Left cardiac atrium (tissue), 4 donors: ENCODE results near the gene DBNDD2. TPM values are rescaled to one million over a fixed set of nuclear protein-coding genes. Genes with fewer than 3 reads are reported as not detected.

Experiments
- ATAC-seq, 2 donors: fragments of 200-7000 bp; cut with Tn5 transposase; one replicate each; pipeline ENCODE4 v1.9.1; 2020; ENCODE audit warnings: mild to moderate bottlenecking in 2 of 2, moderate library complexity in 2 of 2
- DNase-seq: peaks from one replicate; pipeline ENCODE4 v3.0.0-alpha.2; 2020
- intact Hi-C, 2 donors: fragments of 100-400 bp; cut with DNase I; formaldehyde crosslinking; loops; one replicate each; pipeline versions ENCODE4 v1.14.1 to v1.15.1; 2022 to 2023
- long read RNA-seq: library from polyadenylated mRNA; unstranded; transcript quantifications from one replicate; pipeline ENCODE4 v2.0.0, GENCODE V29; 2021
- total RNA-seq, 2 donors: library from RNA; stranded (reverse); fragmentation: NEBNext Ultra II Directional; extraction: Animal tissue kit (Norgen Biotek cat#: 25700); gene quantifications; one replicate each; pipeline ENCODE4 v1.2.1, GENCODE V29; 2021
- donor health status: DM: no; HTN: yes; CAD: no.
- donor health status: DM: no; HTN: yes; CAD: no; lungs with severe emphysema.
- donor health status: DM: yes; HTN: yes; CAD: no.
- donor health status: Dilated cardiomyopathy.

The DBNDD2 gene
- total RNA-seq = 100 to 1,000 TPM; 177 to 200 TPM
- long read RNA-seq, transcript DBNDD2-202 (4 exons, 1,078 nt) = major isoform, 40 of 117 reads
- long read RNA-seq, transcript DBNDD2-204 (4 exons, 1,537 nt) = minor isoform, 31 of 117 reads
- long read RNA-seq, transcript DBNDD2-203 (3 exons, 1,417 nt) = minor isoform, 31 of 117 reads
- long read RNA-seq, partial matches to known transcripts = 0 of 117 reads
- long read RNA-seq, other reads (novel, unspliced or antisense) = 8 of 117 reads

GRCh38 chr20:45407783-45408645 lies at the start of gene DBNDD2:
Gene DBNDD2 (plus strand): TSS chr20:45408289. CDS start chr20:45408468, 179 bp downstream.
- DNase-seq = peak; percentile 54
- peak; percentile 18 to 48 for ATAC-seq
- intact Hi-C loops = loop anchor here in 1 of 2 donors (2.0 kb wide), 1 partner anchor 49 kb away; no protein-coding TSS in a partner anchor

GRCh38 chr20:45359069-45359405 lies 49.1 kb upstream of the DBNDD2 start:
- intact Hi-C loops = loop anchor here in 1 of 2 donors (2.0 kb wide), 3 partner anchors 14 to 48 kb away; no protein-coding TSS in a partner anchor
- peak; percentile 12 to 36 for ATAC-seq
- peak; percentile 70 for DNase-seq

- intact Hi-C loops = loop anchor here in 1 of 2 donors (2.0 kb wide), 3 partner anchors 15 to 47 kb away; no protein-coding TSS in a partner anchor
- no peak for DNase-seq
- ATAC-seq = peak in 1 of 2 donors; percentile 0
Measured at GRCh38 chr20:45359406-45360148, 48.5 kb upstream of the DBNDD2 start.

GRCh38 chr20:45361793-45362192 lies 46.3 kb upstream of the DBNDD2 start:
- DNase-seq (no peak), ATAC-seq (no peak)
- intact Hi-C loops = no loop called here

- peak; percentile 91 to 95 for ATAC-seq
- intact Hi-C loops = no loop called here
Measured at GRCh38 chr20:45362804-45363610, 45.1 kb upstream of the DBNDD2 start, which contains the start of gene SYS1. Gene SYS1 (plus strand): TSS chr20:45363156. CDS start chr20:45363532, 376 bp downstream.

GRCh38 chr20:45363611-45364492 lies 44.2 kb upstream of the DBNDD2 start:
- intact Hi-C loops = no loop called here
- ATAC-seq = no peak
- DNase-seq = no peak

More at GRCh38 chr20:45362804-45363610, 45.1 kb upstream of the DBNDD2 start, which contains the start of gene SYS1:
- DNase-seq = peak; percentile 99

- intact Hi-C loops = no loop called here
- DNase-seq (no peak), ATAC-seq (no peak)
Measured at GRCh38 chr20:45365444-45365970, 42.6 kb upstream of the DBNDD2 start.

- intact Hi-C loops = no loop called here
- ATAC-seq (no peak), DNase-seq (no peak)
Measured at GRCh38 chr20:45366192-45366591, 41.9 kb upstream of the DBNDD2 start.

GRCh38 chr20:45366631-45367030 lies 41.5 kb upstream of the DBNDD2 start:
- ATAC-seq (no peak), DNase-seq (no peak)
- intact Hi-C loops = no loop called here

GRCh38 chr20:45367126-45367525 lies 41.0 kb upstream of the DBNDD2 start:
- no peak for DNase-seq
- intact Hi-C loops = no loop called here
- no peak for ATAC-seq

GRCh38 chr20:45368221-45368980 lies 39.7 kb upstream of the DBNDD2 start:
- ATAC-seq (no peak), DNase-seq (no peak)
- intact Hi-C loops = no loop called here

- intact Hi-C loops = loop anchor here (5.0 kb wide), 3 partner anchors 48 to 402 kb away; no protein-coding TSS in a partner anchor
- no peak for ATAC-seq
Measured at GRCh38 chr20:45370571-45371160, 37.4 kb upstream of the DBNDD2 start.

GRCh38 chr20:45372241-45372640 lies 35.8 kb upstream of the DBNDD2 start:
- intact Hi-C loops = loop anchor here (5.0 kb wide), 3 partner anchors 50 to 400 kb away; no protein-coding TSS in a partner anchor
- ATAC-seq = no peak
- no peak for DNase-seq

More at GRCh38 chr20:45370571-45371160, 37.4 kb upstream of the DBNDD2 start:
- no peak for DNase-seq

GRCh38 chr20:45372646-45373352 lies 35.3 kb upstream of the DBNDD2 start:
- DNase-seq (peak; percentile 56), ATAC-seq (peak; percentile 83)
- intact Hi-C loops = loop anchor here (5.0 kb wide), 3 partner anchors 50 to 400 kb away; no protein-coding TSS in a partner anchor

GRCh38 chr20:45373353-45374100 lies 34.6 kb upstream of the DBNDD2 start:
- ATAC-seq (peak; percentile 87 to 88), DNase-seq (peak; percentile 91)
- intact Hi-C loops = loop anchor here (2.0 to 5.0 kb wide), 4 partner anchors 51 to 399 kb away; no protein-coding TSS in a partner anchor
